Measurements from ENCODE around the gene PCDHGA8. TPM values are rescaled to one million over a fixed set of nuclear protein-coding genes. Genes with fewer than 3 reads are reported as not detected.

PCDHGA8 gene
- total RNA-seq, 1 experiment from 2014 or later, result not detected

- BruUV-seq (replicated peaks), result no TSS peak
- H3K4me1 ChIP-seq (ENCODE audit: control insufficient read depth in 1 of 2, insufficient read depth in 2 of 2, low read length in 2 of 2), result no peaks in the 10 kb centered on the region
- H3K36me3 ChIP-seq (ENCODE audit: control insufficient read depth in 1 of 2, insufficient read depth in 2 of 2, low read length in 2 of 2), result no peaks in the 10 kb centered on the region
- H3K79me2 ChIP-seq (ENCODE audit: insufficient read depth, low read length), result no peaks in the 10 kb centered on the region
- no peak for TF ChIP-seq POLR2AphosphoS5 (IDR thresholded peaks at IDR 0.05; ENCODE audit: low read depth, low read length)
- TF ChIP-seq EZH2phosphoT487 (IDR thresholded peaks at IDR 0.05; ENCODE audit: borderline replicate concordance), result no peak
- no peak for TF ChIP-seq ZNF274 (IDR thresholded peaks at IDR 0.05; ENCODE audit: low read depth, low read length)
- no peak for TF ChIP-seq SRF (IDR thresholded peaks at IDR 0.05; ENCODE audit: low read depth)
- TF ChIP-seq SIN3A (IDR thresholded peaks at IDR 0.05; ENCODE audit: low read depth), result no peak
- no peak for TF ChIP-seq TCF7L2 (IDR thresholded peaks at IDR 0.05; ENCODE audit: borderline replicate concordance, extremely low read depth, insufficient read depth, insufficient read length)
- no peak for TF ChIP-seq ATF3 (IDR thresholded peaks at IDR 0.05)
- TF ChIP-seq ZBTB33 (IDR thresholded peaks at IDR 0.05; ENCODE audit: extremely low read depth, insufficient replicate concordance, low read length), result no peak
- no peak for TF ChIP-seq CTCF (IDR thresholded peaks at IDR 0.05 in 2 of 3, conservative IDR thresholded peaks at IDR 0.05 in 1 of 3; ENCODE audit: borderline replicate concordance in 1 of 3, insufficient read depth in 1 of 3, low read depth in 2 of 3, low read length in 2 of 3)
- TF ChIP-seq EGR1 (IDR thresholded peaks at IDR 0.05; ENCODE audit: low read depth), result no peak
- no peak for TF ChIP-seq FOSL1 (IDR thresholded peaks at IDR 0.05; ENCODE audit: low read depth)
- no peak for TF ChIP-seq REST (IDR thresholded peaks at IDR 0.05; ENCODE audit: low read depth)
- intact Hi-C loops (cut with micrococcal nuclease), result no loop called here
- no peak for DNase-seq (ENCODE audit: low read depth, low spot score)
- POLR2A ChIA-PET, result no interaction called here
- no peaks in the 10 kb centered on the region for H4K20me1 ChIP-seq (ENCODE audit: insufficient read depth)
- no peak within 1 kb of the TSS for H3K4me2 ChIP-seq (ENCODE audit: low read length)
- H3K9me3 ChIP-seq (ENCODE audit: control insufficient read depth in 1 of 2, insufficient read depth in 1 of 2, low read depth in 1 of 2, low read length in 2 of 2), result peaks cover 5 to 6% of the 10 kb centered on the region in 2 experiments; a peak in 2 of 4 replicates
- H3K27ac ChIP-seq (ENCODE audit: low read depth, low read length), result no peak within 1 kb of the TSS
- H3K4me3 ChIP-seq (replicated peaks in 1 of 2; ENCODE audit: low read depth in 1 of 2, low read length in 2 of 2), result no peak within 1 kb of the TSS
- H2AFZ ChIP-seq (ENCODE audit: low read depth, low read length, poor library complexity, severe bottlenecking), result no peak within 1 kb of the TSS
- ATAC-seq, result no peak
- H3K9ac ChIP-seq (ENCODE audit: low read length), result no peak within 1 kb of the TSS
- no peaks in the 10 kb centered on the region for H3K9me2 ChIP-seq (ENCODE audit: insufficient read depth)
- RAD21 ChIA-PET (ENCODE audit: low non-redundant PET in 1 of 2, low total read pairs in 2 of 2, uncharacterized antibody in 2 of 2, unreplicated experiment in 2 of 2), result no interaction called here
- no peaks in the 10 kb centered on the region for H3K27me3 ChIP-seq (ENCODE audit: insufficient read depth, low read length)
- CTCF ChIA-PET, result interaction anchor here (1.0 to 1.1 kb wide), 2 partner anchors 44 to 200 kb away, joined by 3 read pairs; partner anchors contain the start of gene TAF7
These were observed 28.3 kb upstream of the PCDHGA8 start, which contains the start of gene PCDHGA5 for GRCh38 chr5:141363952-141364660. TSS of gene PCDHGA5 (plus strand) at chr5:141364162. CDS start at chr5:141364331, 169 bp downstream.

Data from HCT116 (cell line).